DOHH2 (cell line): ENCODE measurements around the gene HDAC8.

Experiments
- H3F3A ChIP-seq: fragments of 200-600 bp; sonication (generic), shearing (Covaris generic); 2 replicates; pipeline ENCODE4 v1.6.0; 2016; ENCODE audit warnings: antibody characterized with exemption, mild to moderate bottlenecking; ENCODE audit not compliant: control insufficient read depth, insufficient read depth
- H3K27ac ChIP-seq: fragments of 200-600 bp; sonication (generic); 2 replicates; pipeline ENCODE4 v1.5.1; 2014; ENCODE audit warnings: low read depth, mild to moderate bottlenecking, low read length, moderate library complexity
- H3K27me3 ChIP-seq: fragments of 200-600 bp; sonication (generic); 2 replicates; pipeline ENCODE4 v1.6.1; 2014; ENCODE audit warnings: mild to moderate bottlenecking, low read length, mixed read lengths; ENCODE audit not compliant: control insufficient read depth
- H3K36me3 ChIP-seq: fragments of 200-600 bp; sonication (generic); 2 replicates; pipeline ENCODE4 v1.6.1; 2014; ENCODE audit warnings: mild to moderate bottlenecking, low read length, moderate library complexity, mixed read lengths; ENCODE audit not compliant: control insufficient read depth
- H3K4me1 ChIP-seq: fragments of 200-600 bp; sonication (generic); 2 replicates; pipeline ENCODE4 v1.6.1; 2014; ENCODE audit warnings: mild to moderate bottlenecking, low read length, mixed read lengths; ENCODE audit not compliant: control insufficient read depth
- H3K4me2 ChIP-seq: fragments of 200-600 bp; sonication (generic); 2 replicates; pipeline ENCODE4 v1.6.0; 2014; ENCODE audit warnings: mild to moderate bottlenecking, low read length, moderate library complexity
- H3K4me3 ChIP-seq: fragments of 200-600 bp; sonication (generic); 2 replicates; pipeline ENCODE4 v1.5.1; 2014; ENCODE audit warnings: mild to moderate bottlenecking, low read length, mixed read lengths
- H3K79me2 ChIP-seq: fragments of 200-600 bp; sonication (generic); 2 replicates; pipeline ENCODE4 v1.6.1; 2014; ENCODE audit warnings: mild to moderate bottlenecking, low read length, mixed read lengths; ENCODE audit not compliant: control insufficient read depth
- H3K9me2 ChIP-seq: fragments of 200-600 bp; sonication (generic); replicated peaks from 2 replicates; pipeline ENCODE4 v1.6.1; 2014; ENCODE audit warnings: mild to moderate bottlenecking, low read length, mixed read lengths; ENCODE audit not compliant: control insufficient read depth
- H3K9me3 ChIP-seq: fragments of 200-600 bp; sonication (generic); 2 replicates; pipeline ENCODE4 v1.6.1; 2014; ENCODE audit warnings: antibody characterized with exemption, low read length, mixed read lengths; ENCODE audit not compliant: control insufficient read depth, insufficient read depth
- H4K20me1 ChIP-seq: fragments of 200-600 bp; sonication (generic); 2 replicates; pipeline ENCODE4 v1.6.0; 2014; ENCODE audit warnings: low read depth, mild to moderate bottlenecking, antibody characterized with exemption, low read length, moderate library complexity; ENCODE audit not compliant: control insufficient read depth, insufficient read depth
- EZH2phosphoT487 ChIP-seq: fragments of 200-600 bp; sonication (generic); IDR thresholded peaks from 2 replicates; pipeline ENCODE4 v1.6.1; 2017; ENCODE audit warnings: borderline replicate concordance, mild to moderate bottlenecking, antibody characterized with exemption, low read length, moderate library complexity, mixed read lengths
- TF ChIP-seq, protein P1 (sequence below): fragments of 200-600 bp; sonication (generic); IDR thresholded peaks from one replicate; pipeline ENCODE4 v1.5.1; 2014; ENCODE audit warnings: antibody characterized with exemption, mild to moderate bottlenecking, low read depth, low read length; ENCODE audit not compliant: poor library complexity, severe bottlenecking

HDAC8 gene

DNA sequence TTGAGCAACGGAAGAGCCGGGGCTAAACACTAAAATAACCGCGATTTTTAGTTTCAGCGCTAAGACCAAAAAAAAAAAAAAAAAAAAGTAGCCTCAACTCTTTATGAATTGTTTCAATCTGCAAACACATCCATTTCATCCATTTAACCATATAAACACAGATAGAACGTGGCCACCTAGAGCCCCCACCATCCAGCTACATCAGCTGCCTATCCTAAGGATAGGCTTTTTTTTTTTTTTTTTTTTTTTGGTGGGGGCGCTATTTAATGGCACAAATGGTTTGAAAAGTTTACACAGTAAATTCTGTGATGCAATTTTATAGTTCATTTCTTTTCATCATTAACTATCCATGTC, 492 bp upstream of the HDAC8 start:
- no peaks in the 10 kb centered on the region for H3K4me1 ChIP-seq
- H4K20me1 ChIP-seq: no peaks in the 10 kb centered on the region
- H3K27me3 ChIP-seq: no peaks in the 10 kb centered on the region
- H3K27ac ChIP-seq: no peak overlapping the region
- H3K4me2 ChIP-seq: peak overlapping the region; percentile 57
- H3F3A ChIP-seq: no peaks in the 10 kb centered on the region
- TF ChIP-seq, protein P1, sequence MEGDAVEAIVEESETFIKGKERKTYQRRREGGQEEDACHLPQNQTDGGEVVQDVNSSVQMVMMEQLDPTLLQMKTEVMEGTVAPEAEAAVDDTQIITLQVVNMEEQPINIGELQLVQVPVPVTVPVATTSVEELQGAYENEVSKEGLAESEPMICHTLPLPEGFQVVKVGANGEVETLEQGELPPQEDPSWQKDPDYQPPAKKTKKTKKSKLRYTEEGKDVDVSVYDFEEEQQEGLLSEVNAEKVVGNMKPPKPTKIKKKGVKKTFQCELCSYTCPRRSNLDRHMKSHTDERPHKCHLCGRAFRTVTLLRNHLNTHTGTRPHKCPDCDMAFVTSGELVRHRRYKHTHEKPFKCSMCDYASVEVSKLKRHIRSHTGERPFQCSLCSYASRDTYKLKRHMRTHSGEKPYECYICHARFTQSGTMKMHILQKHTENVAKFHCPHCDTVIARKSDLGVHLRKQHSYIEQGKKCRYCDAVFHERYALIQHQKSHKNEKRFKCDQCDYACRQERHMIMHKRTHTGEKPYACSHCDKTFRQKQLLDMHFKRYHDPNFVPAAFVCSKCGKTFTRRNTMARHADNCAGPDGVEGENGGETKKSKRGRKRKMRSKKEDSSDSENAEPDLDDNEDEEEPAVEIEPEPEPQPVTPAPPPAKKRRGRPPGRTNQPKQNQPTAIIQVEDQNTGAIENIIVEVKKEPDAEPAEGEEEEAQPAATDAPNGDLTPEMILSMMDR: peak; percentile 20
- no peak for TF ChIP-seq EZH2phosphoT487
- peaks cover 11% of the 10 kb centered on the region; the same call in 1 of the 2 replicates for H3K36me3 ChIP-seq
- no peaks in the 10 kb centered on the region for H3K9me2 ChIP-seq
- H3K79me2 ChIP-seq: peaks cover 10% of the 10 kb centered on the region
- H3K9me3 ChIP-seq: no peaks in the 10 kb centered on the region
- H3K4me3 ChIP-seq: peak overlapping the region; percentile 96

DNA sequence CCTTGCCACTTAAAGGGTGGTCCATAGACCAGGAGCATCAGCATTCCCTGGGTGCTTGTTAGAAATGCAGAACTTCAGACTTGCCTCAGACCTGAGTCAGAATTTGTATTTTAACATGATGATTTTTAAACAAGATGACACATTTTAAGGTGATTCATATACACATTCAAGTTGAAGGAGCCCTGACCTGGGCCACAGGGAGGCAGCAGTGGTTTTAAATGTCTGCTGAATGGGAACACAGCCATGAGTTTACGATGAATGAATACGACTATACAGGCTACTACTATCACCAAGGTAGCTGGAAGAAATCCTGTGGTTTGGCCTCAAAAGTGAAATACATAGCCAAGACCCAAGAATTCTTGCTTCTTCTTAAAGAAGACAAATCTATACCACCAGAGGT, 2.9 kb downstream of the HDAC8 start:
- no peak overlapping the region for H3K27ac ChIP-seq
- H3K9me2 ChIP-seq: no peaks in the 10 kb centered on the region
- H4K20me1 ChIP-seq: no peaks in the 10 kb centered on the region
- no peaks in the 10 kb centered on the region for H3K9me3 ChIP-seq
- no peaks in the 10 kb centered on the region for H3F3A ChIP-seq
- H3K4me3 ChIP-seq: no peak overlapping the region
- peaks cover 10% of the 10 kb centered on the region for H3K79me2 ChIP-seq
- no peak overlapping the region for H3K4me2 ChIP-seq
- peaks cover 18% of the 10 kb centered on the region for H3K36me3 ChIP-seq
- TF ChIP-seq, protein P1: no peak
- no peak for TF ChIP-seq EZH2phosphoT487
- H3K4me1 ChIP-seq: no peaks in the 10 kb centered on the region
- H3K27me3 ChIP-seq: no peaks in the 10 kb centered on the region

DNA sequence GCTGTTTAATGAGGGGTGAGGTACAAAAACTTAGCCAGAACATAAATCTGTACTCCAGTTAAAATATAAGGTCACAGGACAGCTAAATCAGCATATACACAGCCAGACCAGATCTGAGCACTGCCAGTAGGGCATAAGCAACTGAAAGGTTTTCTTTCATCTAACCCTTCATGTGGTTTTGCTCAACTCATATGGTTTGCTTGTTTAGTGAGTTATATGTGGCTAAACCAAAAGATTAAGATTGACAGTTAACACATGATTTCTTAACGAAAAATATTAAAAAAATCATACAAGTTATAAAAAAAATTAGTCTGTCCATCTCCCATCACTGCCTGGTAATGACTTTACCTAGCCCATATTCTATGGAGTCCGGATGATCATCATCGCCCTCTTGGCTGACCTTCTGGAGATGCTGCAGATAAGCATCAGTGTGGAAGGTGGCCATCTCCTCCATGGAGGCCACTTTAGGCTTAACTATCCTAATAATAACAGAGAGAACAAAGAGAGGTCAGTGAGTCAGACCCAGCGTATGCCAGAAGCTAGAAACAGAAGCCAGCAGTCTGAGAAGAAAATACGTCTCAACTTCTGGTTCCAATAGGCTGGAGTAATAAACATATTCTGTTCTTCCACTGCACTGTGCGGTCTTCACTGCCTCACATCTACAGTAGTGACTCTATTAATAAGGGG, 4.1 kb downstream of the HDAC8 start:
- TF ChIP-seq EZH2phosphoT487: no peak
- TF ChIP-seq, protein P1: no peak

More for the DNA sequence above, 4.1 kb downstream of the HDAC8 start:
- Histone ChIP-seq H3K4me1 (no peaks in the 10 kb centered on the region), H3K9me2 (no peaks in the 10 kb centered on the region), H3K36me3 (peaks cover 18% of the 10 kb centered on the region), H3K9me3 (no peaks in the 10 kb centered on the region), H3K79me2 (peaks cover 10% of the 10 kb centered on the region), H3K4me3 (no peak overlapping the region), H3K27ac (no peak overlapping the region), H3K27me3 (no peaks in the 10 kb centered on the region), H3K4me2 (no peak overlapping the region), H3F3A (no peaks in the 10 kb centered on the region), H4K20me1 (no peaks in the 10 kb centered on the region)
